IMR-90 (cell line): ENCODE measurements around the gene GRB10. TPM values are rescaled to one million over a fixed set of nuclear protein-coding genes. Genes with fewer than 3 reads are reported as not detected.
"Not testable (repeated sequence)": the region's sequence is repeated elsewhere in the genome, so short reads cannot be mapped to it uniquely, and the experiment has no call there.

ENCODE experiments used
- ATAC-seq: fragments of 200-7000 bp; cut with Tn5 transposase; 2 replicates; pipeline ENCODE4 v1.9.1; 2020; ENCODE audit warnings: low read depth, mild to moderate bottlenecking, moderate library complexity
- BruUV-seq: library from RNA; stranded (reverse); fragments of 400-500 nt; replicated peaks from 2 replicates; lab custom pipeline; 2021; lab: Mats Ljungman, UMichigan
- CTCF ChIA-PET: fragments of 300-600 bp; formaldehyde crosslinking; extraction: SDS; loops from one replicate; lab custom pipeline; 2021; ENCODE audit warnings: antibody characterized with exemption; lab: Yijun Ruan, JAX
- POLR2A ChIA-PET: fragments of 300-600 bp; sonication (Branson Sonifier 250); formaldehyde crosslinking; loops from one replicate; lab custom pipeline; 2022; ENCODE audit warnings: antibody characterized with exemption; ENCODE audit not compliant: unreplicated experiment; lab: Charles Lee
- DNase-seq: peaks from one replicate; pipeline ENCODE4 v3.0.0; 2013
- H2AFZ ChIP-seq: replicated peaks from 2 replicates; pipeline ENCODE3; 2013; ENCODE audit warnings: low read length, mild to moderate bottlenecking; ENCODE audit not compliant: poor library complexity
- H2AK5ac ChIP-seq: 2 replicates; pipeline ENCODE4 v1.6.1; 2013; ENCODE audit warnings: low read depth, low read length, inconsistent platforms
- H2AK9ac ChIP-seq: replicated peaks from 2 replicates; pipeline ENCODE3; 2013; ENCODE audit warnings: mild to moderate bottlenecking, low read depth, low read length, moderate library complexity; ENCODE audit not compliant: poor library complexity
- H2BK120ac ChIP-seq: 2 replicates; pipeline ENCODE4 v1.6.1; 2013; ENCODE audit warnings: low read depth, low read length, inconsistent platforms
- H2BK15ac ChIP-seq: 3 replicates; pipeline ENCODE4 v1.6.1; 2013; ENCODE audit warnings: low read depth, low read length, inconsistent platforms
- H2BK20ac ChIP-seq: 2 replicates; pipeline ENCODE4 v1.6.1; 2013; ENCODE audit warnings: low read depth, mild to moderate bottlenecking, inconsistent platforms, low read length, moderate library complexity
- H2BK5ac ChIP-seq: 2 replicates; pipeline ENCODE4 v1.6.1; 2013; ENCODE audit warnings: mild to moderate bottlenecking, low read depth, low read length, inconsistent platforms; ENCODE audit not compliant: poor library complexity, severe bottlenecking
- H3K14ac ChIP-seq: replicated peaks from 2 replicates; pipeline ENCODE4 v1.6.1; 2013; ENCODE audit warnings: low read depth, low read length, inconsistent platforms
- H3K18ac ChIP-seq: 2 replicates; pipeline ENCODE4 v1.6.1; 2013; ENCODE audit warnings: low read depth, low read length, control low read depth
- H3K23ac ChIP-seq: 2 replicates; pipeline ENCODE4 v1.6.1; 2013; ENCODE audit warnings: low read depth, low read length, inconsistent platforms
- H3K27ac ChIP-seq: 2 replicates; pipeline ENCODE4 v1.5.1; 2013; ENCODE audit warnings: mild to moderate bottlenecking, control low read depth, low read length; ENCODE audit not compliant: insufficient read depth
- H3K27me3 ChIP-seq: 2 replicates; pipeline ENCODE4 v1.6.1; 2013; ENCODE audit warnings: low read length; ENCODE audit not compliant: control insufficient read depth, insufficient read depth
- H3K36me3 ChIP-seq: 2 replicates; pipeline ENCODE4 v1.6.1; 2013; ENCODE audit warnings: low read length, mixed read lengths; ENCODE audit not compliant: control insufficient read depth, insufficient read depth
- H3K4ac ChIP-seq: 2 replicates; pipeline ENCODE4 v1.6.1; 2013; ENCODE audit warnings: low read depth, low read length, inconsistent platforms
- H3K4me1 ChIP-seq: 2 replicates; pipeline ENCODE4 v1.6.1; 2013; ENCODE audit warnings: low read length, mixed read lengths; ENCODE audit not compliant: control insufficient read depth, insufficient read depth
- H3K4me2 ChIP-seq: 2 replicates; pipeline ENCODE4 v1.6.1; 2013; ENCODE audit warnings: low read depth, mild to moderate bottlenecking, control low read depth, low read length, moderate library complexity
- H3K4me3 ChIP-seq: 2 replicates; pipeline ENCODE4 v1.5.1; 2013; ENCODE audit warnings: low read depth, mild to moderate bottlenecking, control low read depth, low read length, moderate library complexity; ENCODE audit not compliant: insufficient read depth
- H3K56ac ChIP-seq: 2 replicates; pipeline ENCODE4 v1.6.1; 2013; ENCODE audit warnings: low read length, inconsistent platforms; ENCODE audit not compliant: insufficient read depth; ENCODE audit errors: extremely low read depth
- H3K79me1 ChIP-seq, 2 experiments: 2 replicates each; pipeline ENCODE4 v1.6.1; 2013; ENCODE audit warnings: low read length in 2 of 2, inconsistent platforms in 1 of 2, low read depth in 1 of 2
- H3K9ac ChIP-seq: 2 replicates; pipeline ENCODE4 v1.6.1; 2013; ENCODE audit warnings: low read depth, low read length, control low read depth
- H3K9me1 ChIP-seq: 2 replicates; pipeline ENCODE4 v1.6.1; 2013; ENCODE audit warnings: low read length, inconsistent platforms; ENCODE audit not compliant: insufficient read depth
- H3K9me3 ChIP-seq: 2 replicates; pipeline ENCODE4 v1.6.1; 2013; ENCODE audit warnings: low read length; ENCODE audit not compliant: control insufficient read depth, insufficient read depth
- H4K20me1 ChIP-seq: 2 replicates; pipeline ENCODE4 v1.6.1; 2013; ENCODE audit warnings: low read length, inconsistent platforms; ENCODE audit not compliant: insufficient read depth
- H4K5ac ChIP-seq: 2 replicates; pipeline ENCODE4 v1.6.1; 2013; ENCODE audit warnings: mild to moderate bottlenecking, low read depth, low read length, control low read depth
- H4K8ac ChIP-seq, 2 experiments: 2 replicates each; pipeline ENCODE4 v1.6.1; 2013; ENCODE audit warnings: low read depth in 2 of 2, low read length in 2 of 2, control low read depth in 1 of 2, inconsistent platforms in 1 of 2
- H4K91ac ChIP-seq: 2 replicates; pipeline ENCODE4 v1.6.1; 2013; ENCODE audit warnings: low read depth, low read length, inconsistent platforms; ENCODE audit not compliant: insufficient read depth
- CEBPB ChIP-seq: IDR thresholded peaks from 2 replicates; pipeline ENCODE4 v1.6.1; 2012; ENCODE audit warnings: low read depth, low read length, improper control_type of control experiment
- CHD1 ChIP-seq: IDR thresholded peaks from 2 replicates; pipeline ENCODE4 v1.6.1; 2012; ENCODE audit warnings: low read depth, low read length, improper control_type of control experiment
- SMC3 ChIP-seq: fragments of 150-350 bp; IDR thresholded peaks from 2 replicates; pipeline ENCODE4 v1.6.1; 2016; ENCODE audit warnings: low read depth, mild to moderate bottlenecking, antibody characterized with exemption, low read length, moderate library complexity
- WGBS, 2 experiments: methylation state at CpG; one replicate each; pipeline versions ENCODE4 v1.1.5 to v1.1.7; 2013; ENCODE audit warnings: missing lambda C conversion rate in 2 of 2; ENCODE audit not compliant: insufficient read length in 1 of 2; ENCODE audit errors: extremely low coverage in 2 of 2; 5-methylcytosine and 5-hydroxymethylcytosine counted together
- dilution Hi-C: fragments of 300-500 bp; cut with HindIII; formaldehyde crosslinking; loops from one replicate; pipeline ENCODE4 v1.14.3; 2018; ENCODE audit warnings: low sequenced_read_pairs; ENCODE audit not compliant: unreplicated experiment
- in situ Hi-C: fragments of 300-500 bp; cut with MboI; formaldehyde crosslinking; loops from 3 replicates; pipeline ENCODE4 v1.14.3; 2019; ENCODE audit warnings: low sequenced_read_pairs, inconsistent platforms, mixed read lengths
- intact Hi-C: fragments of 100-400 bp; cut with micrococcal nuclease; formaldehyde crosslinking; loops from 2 replicates; pipeline ENCODE4 v1.10.0; 2022
- polyA plus RNA-seq, 3 experiments: library from polyadenylated mRNA; depleted of rRNA; stranded (reverse); fragments of >200 nt; gene quantifications; 2 replicates each; pipeline ENCODE4 v1.2.3, GENCODE V29; 2012; ENCODE audit warnings: low replicate concordance in 1 of 3
- total RNA-seq: library from RNA; depleted of rRNA; stranded (reverse); fragments of >200 nt; gene quantifications from 2 replicates; pipeline ENCODE4 v1.2.3, GENCODE V29; 2012
- TF ChIP-seq, protein P1 (sequence below): fragments of 150-350 bp; IDR thresholded peaks from 2 replicates; pipeline ENCODE4 v1.6.1; 2017; ENCODE audit warnings: mild to moderate bottlenecking, antibody characterized with exemption, low read length, low read depth

The GRB10 gene
- total and polyA plus RNA-seq, 2 of the 4 experiments (the other 2 are of a cell fraction) = 6.3 to 15.1 TPM

DNA sequence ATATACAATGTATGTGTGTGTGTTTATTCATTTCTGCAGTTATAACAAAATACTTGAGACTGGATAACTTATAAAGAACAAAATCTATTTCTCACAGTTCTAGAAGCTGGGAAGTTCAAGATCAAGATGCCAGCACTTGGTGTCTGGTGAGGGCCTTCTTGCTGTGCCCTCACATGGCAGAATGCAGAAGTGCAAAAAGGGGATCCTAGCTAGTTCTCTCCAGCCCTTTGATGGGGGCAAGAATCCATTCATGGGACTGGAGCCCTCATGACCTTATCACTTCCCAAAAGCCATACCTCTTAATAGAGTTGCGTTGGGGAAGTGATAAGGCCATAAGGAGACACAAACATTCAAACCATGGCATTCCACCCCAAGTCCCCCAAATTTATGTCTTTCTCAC, 8.4 kb downstream of the GRB10 start:
- Histone ChIP-seq H3K14ac (no peak overlapping the region), H3K18ac (no peak overlapping the region), H2BK5ac (no peak overlapping the region), H3K79me1 (peaks cover 18 to 53% of the 10 kb centered on the region in 2 experiments), H3K9me3 (no peaks in the 10 kb centered on the region), H2BK15ac (no peak overlapping the region), H2AFZ (no peak overlapping the region), H3K36me3 (no peaks in the 10 kb centered on the region; the same call in 1 of the 2 replicates), H4K8ac (no peak overlapping the region), H2BK120ac (no peak overlapping the region), H3K4me3 (no peak overlapping the region), H3K4ac (no peak overlapping the region), H3K9me1 (no peaks in the 10 kb centered on the region; the same call in 1 of the 2 replicates), H3K23ac (no peak overlapping the region), H2AK5ac (no peak overlapping the region), H2AK9ac (no peak overlapping the region), H3K4me1 (no peaks in the 10 kb centered on the region; the same call in 1 of the 2 replicates), H3K27ac (no peak overlapping the region), H4K91ac (no peak overlapping the region), H2BK20ac (no peak overlapping the region), H3K27me3 (no peaks in the 10 kb centered on the region), H3K4me2 (no peak overlapping the region), H4K5ac (no peak overlapping the region), H4K20me1 (peaks cover 62% of the 10 kb centered on the region), H3K9ac (no peak overlapping the region), H3K56ac (no peak overlapping the region)
- DNase-seq (no peak), ATAC-seq (no peak)
- TF ChIP-seq SMC3 = no peak
- TF ChIP-seq CEBPB = no peak
- TF ChIP-seq CHD1 = no peak
- TF ChIP-seq, protein P1, sequence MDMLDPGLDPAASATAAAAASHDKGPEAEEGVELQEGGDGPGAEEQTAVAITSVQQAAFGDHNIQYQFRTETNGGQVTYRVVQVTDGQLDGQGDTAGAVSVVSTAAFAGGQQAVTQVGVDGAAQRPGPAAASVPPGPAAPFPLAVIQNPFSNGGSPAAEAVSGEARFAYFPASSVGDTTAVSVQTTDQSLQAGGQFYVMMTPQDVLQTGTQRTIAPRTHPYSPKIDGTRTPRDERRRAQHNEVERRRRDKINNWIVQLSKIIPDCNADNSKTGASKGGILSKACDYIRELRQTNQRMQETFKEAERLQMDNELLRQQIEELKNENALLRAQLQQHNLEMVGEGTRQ = no peak
- intact Hi-C loops (no loop called here), dilution Hi-C loops (no loop called here), in situ Hi-C loops (no loop called here)
- POLR2A ChIA-PET = no interaction called here
- BruUV-seq = no TSS peak
- CTCF ChIA-PET = interaction anchor here (0.5 to 0.6 kb wide), 2 partner anchors 17 to 279 kb away, joined by 3 read pairs; no protein-coding TSS in a partner anchor
- WGBS, 2 experiments = no CpG with 5 or more reads among the region's 1 CpG

DNA sequence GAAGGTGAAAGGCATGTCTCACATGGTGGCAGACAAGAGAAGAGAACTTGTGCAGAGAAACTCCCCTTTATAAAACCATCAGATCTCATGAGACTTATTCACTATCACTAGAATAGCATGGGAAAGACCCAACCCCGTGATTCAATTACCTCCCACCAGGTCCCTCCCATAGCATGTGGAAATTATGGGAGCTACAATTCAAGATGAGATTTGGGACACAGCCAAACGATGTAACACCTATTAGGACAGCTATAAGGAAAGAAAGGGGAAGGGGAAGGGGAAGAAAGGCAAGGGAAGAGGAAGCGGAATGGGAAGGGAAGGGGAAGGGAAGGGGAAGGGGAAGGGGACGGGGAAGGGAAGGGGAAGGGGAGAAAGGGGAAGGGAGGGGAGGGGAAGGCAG, 9.6 kb downstream of the GRB10 start:
- H3K14ac ChIP-seq, H4K8ac ChIP-seq, intact Hi-C loops, H3K56ac ChIP-seq, H3K4me3 ChIP-seq, H3K23ac ChIP-seq, CTCF ChIA-PET, H2BK20ac ChIP-seq, H3K27me3 ChIP-seq, H2AFZ ChIP-seq, ATAC-seq, H3K4me1 ChIP-seq, H3K9me1 ChIP-seq, H3K36me3 ChIP-seq, H3K9me3 ChIP-seq, H2AK5ac ChIP-seq, POLR2A ChIA-PET, H3K27ac ChIP-seq, H4K5ac ChIP-seq, H2BK15ac ChIP-seq, H3K4ac ChIP-seq, H4K91ac ChIP-seq, H2AK9ac ChIP-seq, H3K9ac ChIP-seq, in situ Hi-C loops, H3K18ac ChIP-seq, H2BK120ac ChIP-seq, BruUV-seq, DNase-seq, H3K4me2 ChIP-seq, dilution Hi-C loops, H2BK5ac ChIP-seq: not testable (repeated sequence)
- peaks cover 66% of the 10 kb centered on the region for H4K20me1 ChIP-seq
- peaks cover 14 to 54% of the 10 kb centered on the region in 2 experiments for H3K79me1 ChIP-seq
- 80% methylated on average over 1 of the region's 4 CpGs; no CpG with 5 or more reads in 1 of the 2 experiments for WGBS, 2 experiments
